ENCODE measurements around the gene FAM184B.

The FAM184B gene

GRCh38 chr4:17624821-17625220 lies 156.6 kb downstream of the FAM184B start:
- no peak for DNase-seq

GRCh38 chr4:17623451-17624001 lies 157.9 kb downstream of the FAM184B start:
- DNase-seq: no peak

GRCh38 chr4:17619416-17620105 lies 161.9 kb downstream of the FAM184B start:
- DNase-seq: no peak

- DNase-seq: no peak
Observed at GRCh38 chr4:17618926-17619325, 162.5 kb downstream of the FAM184B start.

- no peak for DNase-seq
Observed at GRCh38 chr4:17616283-17616682, 165.1 kb downstream of the FAM184B start.

GRCh38 chr4:17614416-17615299 lies 166.8 kb downstream of the FAM184B start, which contains the start of gene MED28:
Gene MED28 (plus strand): TSS chr4:17614641. CDS start chr4:17614655, 14 bp downstream.
- peak; percentile 86 for DNase-seq

GRCh38 chr4:17613761-17614415 lies 167.5 kb downstream of the FAM184B start:
- DNase-seq: no peak

- no peak for DNase-seq
Observed at GRCh38 chr4:17605236-17605635, 176.2 kb downstream of the FAM184B start.

GRCh38 chr4:17599826-17600225 lies 181.6 kb downstream of the FAM184B start:
- DNase-seq: no peak

GRCh38 chr4:17597517-17597916 lies 183.9 kb downstream of the FAM184B start:
- peak; percentile 11 for DNase-seq

GRCh38 chr4:17595471-17596005 lies 185.9 kb downstream of the FAM184B start:
- DNase-seq: no peak

GRCh38 chr4:17589355-17589754 lies 192.1 kb downstream of the FAM184B start:
- no peak for DNase-seq

GRCh38 chr4:17587094-17587822 lies 194.2 kb downstream of the FAM184B start:
- DNase-seq: no peak

- no peak for DNase-seq
Observed at GRCh38 chr4:17584521-17585213, 196.8 kb downstream of the FAM184B start.

GRCh38 chr4:17583941-17584340 lies 197.5 kb downstream of the FAM184B start:
- DNase-seq: no peak

- DNase-seq: no peak
Observed at GRCh38 chr4:17583276-17583675, 198.1 kb downstream of the FAM184B start.

- no peak for DNase-seq
Observed at GRCh38 chr4:17580969-17581368, 200.5 kb downstream of the FAM184B start.
